HEK293 (cell line): ENCODE measurements around the gene MUC20.

ENCODE experiments used
- ZFHX2 ChIP-seq: fragments of 450-650 bp; formaldehyde crosslinking; conservative IDR thresholded peaks from 2 replicates; pipeline ENCODE4 v1.5.1; 2016; ENCODE audit warnings: missing biosample characterization, missing genetic modification characterization
- ZNF292 ChIP-seq: fragments of 450-650 bp; formaldehyde crosslinking; IDR thresholded peaks from 2 replicates; pipeline ENCODE4 v1.5.1; 2016; ENCODE audit warnings: low read depth, missing biosample characterization, missing genetic modification characterization, borderline replicate concordance
- ZNF366 ChIP-seq: fragments of 450-650 bp; formaldehyde crosslinking; conservative IDR thresholded peaks from 2 replicates; pipeline ENCODE4 v1.5.1; 2016; ENCODE audit warnings: missing biosample characterization, missing genetic modification characterization
- ZNF792 ChIP-seq: fragments of 450-650 bp; formaldehyde crosslinking; IDR thresholded peaks from 2 replicates; pipeline ENCODE4 v1.5.1; 2016; ENCODE audit warnings: missing biosample characterization, missing genetic modification characterization

GRCh38 chr3:195751560-195751959 is 30.8 kb downstream of the MUC20 start:
- TF ChIP-seq ZNF366 (tag by site-specific recombination) (no peak), ZFHX2 (tag by site-specific recombination) (no peak), ZNF792 (no peak), ZNF292 (tag by site-specific recombination) (no peak)
